Measurements from ENCODE around the gene DSCAML1.

GRCh38 chr11:117514256-117514655 is 282.8 kb downstream of the DSCAML1 start:
- TF ChIP-seq POLR2A (IDR thresholded peaks at IDR 0.05), result no peak
- no peak for TF ChIP-seq CTCF (IDR thresholded peaks at IDR 0.05)

All from uterus (tissue), 2 donors.